HG02981 (cell line): ENCODE data around the gene SGK2.

ENCODE experiments used
- ATAC-seq: cut with Tn5 transposase; IDR thresholded peaks from one replicate; pipeline ENCODE4 v1.9.1; 2021; ENCODE audit warnings: mild to moderate bottlenecking, moderate library complexity; ENCODE audit not compliant: unreplicated experiment

Gene SGK2

DNA sequence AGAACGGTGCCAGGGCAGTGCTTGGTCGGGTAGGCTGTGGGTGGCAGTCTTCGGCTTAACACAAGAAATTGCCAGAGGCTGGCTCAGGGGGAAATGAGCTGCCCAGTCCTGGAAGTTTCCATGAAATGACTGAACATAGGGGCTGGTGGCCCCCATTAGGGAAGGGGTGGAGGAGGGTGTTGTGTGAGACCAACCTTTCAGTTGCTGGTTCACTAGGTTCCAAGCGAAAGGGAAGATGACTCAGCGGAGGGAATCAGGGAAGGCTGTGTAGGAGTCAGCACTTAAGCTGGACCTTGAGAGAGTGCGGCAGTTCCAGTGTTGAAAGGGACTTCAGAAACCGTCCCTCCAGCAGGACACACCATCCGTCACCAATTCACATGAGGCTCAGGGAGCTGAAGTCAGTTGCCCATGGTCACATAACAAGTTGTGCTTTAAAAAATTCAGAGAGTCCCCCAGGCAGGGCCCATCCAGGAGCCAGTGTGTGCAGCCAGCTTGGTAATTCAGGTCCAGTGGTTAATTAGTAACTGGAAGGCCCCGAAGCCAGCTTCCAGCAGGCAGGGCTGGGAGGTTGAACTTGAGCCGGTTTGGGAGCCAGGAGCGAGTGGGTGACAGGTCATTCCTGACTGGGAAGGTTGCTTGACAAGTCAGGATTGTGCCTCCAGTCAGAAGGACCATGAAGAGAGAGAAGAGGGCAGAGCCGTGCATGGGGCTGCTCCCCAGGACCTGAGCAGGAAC, at the start of gene SGK2:
TSS of gene SGK2 (plus strand) at position 616 of the 735 bp plus-strand sequence. CDS start 7,469 bp downstream, outside the sequence.
- no peak for ATAC-seq

DNA sequence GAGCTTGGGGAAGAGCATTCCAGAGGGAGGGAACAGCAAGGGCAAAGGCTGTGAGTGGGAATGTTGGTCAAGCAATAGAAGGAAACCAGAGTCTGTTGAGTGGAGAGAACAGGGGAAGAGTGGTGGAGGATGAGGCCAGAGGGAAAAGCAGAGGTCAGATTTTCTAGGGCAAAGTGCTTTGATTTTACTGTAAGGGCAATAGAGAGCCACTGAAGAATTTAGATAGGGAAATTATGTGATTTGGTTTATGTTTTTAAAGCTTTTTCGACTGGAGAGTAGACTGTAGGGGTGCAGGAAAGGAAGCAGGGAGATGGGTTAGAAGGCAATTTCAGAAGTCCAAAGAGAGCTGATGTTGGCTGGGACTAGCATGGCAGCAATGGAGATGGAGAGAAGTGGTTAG, 46.9 kb upstream of the SGK2 start:
- no peak for ATAC-seq

DNA sequence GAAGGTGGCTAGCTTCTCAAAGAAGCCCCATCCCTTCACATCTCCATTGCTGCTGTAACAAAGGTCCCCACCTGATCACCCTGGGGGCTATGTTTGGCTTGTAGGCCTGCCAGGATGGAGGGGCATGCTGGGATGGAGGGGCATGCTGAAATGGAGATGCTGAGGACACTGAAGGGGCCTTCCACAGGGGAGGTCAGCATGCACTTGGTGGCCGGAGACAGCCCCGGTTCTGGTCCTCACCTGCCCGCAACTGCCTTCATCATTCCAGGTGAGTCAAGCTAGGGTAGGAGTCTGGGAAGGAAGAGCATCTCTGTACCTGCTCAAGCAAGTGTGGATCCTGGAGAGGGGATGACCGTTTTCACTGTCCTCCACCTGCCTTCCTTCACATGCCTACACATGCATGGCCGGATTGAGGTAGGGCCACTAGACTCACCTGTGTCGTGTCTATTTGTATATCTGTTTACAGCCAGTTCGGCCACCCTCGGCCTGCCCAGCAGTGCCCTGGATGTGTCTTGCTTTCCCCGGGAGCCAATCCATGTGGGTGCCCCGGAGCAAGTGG, 45.4 kb upstream of the SGK2 start:
- no peak for ATAC-seq

DNA sequence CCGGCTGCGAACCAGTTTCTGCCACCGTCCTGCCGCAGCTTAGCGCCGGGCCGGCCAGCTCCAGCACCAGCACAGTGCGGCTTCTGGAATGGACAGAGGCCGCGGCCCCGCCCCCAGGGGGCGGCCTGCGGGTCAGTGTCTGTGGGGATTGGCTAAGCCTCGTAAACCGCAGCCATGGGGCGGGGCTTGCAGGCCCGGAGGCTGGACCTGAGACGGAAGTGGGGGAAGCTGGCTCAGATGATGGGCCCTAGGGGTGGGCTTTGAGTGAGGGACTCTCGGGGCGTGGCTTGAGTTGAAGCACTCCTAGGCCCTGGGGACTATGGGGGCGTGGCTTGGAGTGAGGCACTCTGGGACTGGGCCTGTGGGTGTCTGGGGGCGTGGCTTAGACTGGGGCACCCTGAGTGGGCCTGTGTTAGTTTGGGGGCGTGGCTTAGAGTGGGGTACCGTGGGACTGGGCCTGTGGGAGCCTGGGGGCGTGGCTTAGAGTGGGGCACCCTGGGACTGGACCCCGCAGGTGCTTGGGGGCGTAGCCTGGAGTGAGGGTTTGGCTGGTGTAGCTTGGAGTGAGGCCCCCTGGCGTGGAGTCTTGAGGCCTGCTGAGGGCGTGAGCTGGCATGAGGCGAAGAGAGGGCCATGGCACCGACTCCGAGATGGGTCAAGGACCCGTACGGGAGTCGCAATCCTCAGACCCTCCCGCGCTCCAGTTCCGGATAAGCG, 44.7 kb upstream of the SGK2 start:
- ATAC-seq = peak; percentile 81

DNA sequence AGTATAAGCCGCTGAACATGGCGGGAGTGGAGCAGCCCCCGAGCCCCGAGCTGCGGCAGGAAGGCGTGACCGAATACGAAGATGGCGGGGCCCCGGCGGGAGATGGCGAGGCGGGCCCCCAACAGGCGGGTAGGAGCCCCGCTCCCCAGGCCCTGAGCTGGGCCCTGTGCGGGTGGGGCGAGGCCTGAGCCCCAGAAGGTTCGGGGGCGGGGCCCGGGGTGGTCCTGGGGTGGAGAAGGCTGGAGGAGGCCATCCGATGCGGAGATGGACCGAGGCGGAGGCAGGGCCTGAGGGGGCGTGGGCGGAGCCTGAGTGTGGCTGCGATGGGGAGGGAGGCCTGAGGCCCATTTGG, 44.2 kb upstream of the SGK2 start:
- peak; percentile 5 for ATAC-seq

DNA sequence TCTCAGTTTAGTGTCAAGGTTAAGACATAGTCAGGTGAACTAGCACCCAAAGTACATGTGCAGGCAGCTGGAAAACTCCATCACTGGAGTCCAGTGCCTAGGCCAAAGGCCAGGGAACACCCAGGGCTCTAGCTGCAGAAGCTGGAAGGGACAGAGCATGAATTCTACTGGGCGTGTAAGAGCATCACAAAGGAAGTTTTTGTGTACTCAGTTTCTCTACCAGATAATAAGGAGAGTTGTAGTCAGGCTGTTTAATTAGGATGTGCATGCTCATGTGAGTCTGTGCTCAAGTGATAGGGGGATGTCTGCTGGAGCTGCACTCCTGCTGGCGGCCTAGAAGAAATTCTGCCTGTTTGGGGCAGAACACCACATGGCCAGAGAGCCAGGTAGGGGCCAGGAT, 43.2 kb upstream of the SGK2 start:
- no peak for ATAC-seq

DNA sequence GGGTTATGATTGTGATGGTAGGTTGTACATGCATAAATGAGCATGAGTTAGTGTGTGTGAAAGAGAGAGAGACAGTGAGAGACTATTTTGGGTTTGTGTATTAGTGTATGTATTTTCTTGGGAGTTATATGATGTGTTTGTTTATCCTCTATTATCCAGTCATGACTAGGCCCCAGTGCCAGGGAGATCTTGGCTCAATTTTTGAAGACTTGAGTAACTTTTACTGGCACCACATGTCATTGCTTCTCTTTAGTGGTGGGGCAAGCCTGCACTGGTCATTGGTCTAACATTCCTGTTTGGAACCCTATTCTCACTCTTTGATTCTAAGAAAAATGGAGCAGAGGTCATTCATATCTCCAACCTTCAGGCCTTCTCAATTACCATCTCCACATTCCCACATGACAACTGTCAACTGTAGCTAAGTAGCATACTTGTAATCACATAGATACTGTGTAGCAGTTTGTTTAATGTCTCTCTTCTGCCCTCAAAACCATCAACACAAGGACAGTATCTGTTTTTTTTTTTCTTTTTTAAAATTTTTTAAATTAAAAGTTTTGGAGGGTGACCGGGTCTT, 42.5 kb upstream of the SGK2 start:
- no peak for ATAC-seq

DNA sequence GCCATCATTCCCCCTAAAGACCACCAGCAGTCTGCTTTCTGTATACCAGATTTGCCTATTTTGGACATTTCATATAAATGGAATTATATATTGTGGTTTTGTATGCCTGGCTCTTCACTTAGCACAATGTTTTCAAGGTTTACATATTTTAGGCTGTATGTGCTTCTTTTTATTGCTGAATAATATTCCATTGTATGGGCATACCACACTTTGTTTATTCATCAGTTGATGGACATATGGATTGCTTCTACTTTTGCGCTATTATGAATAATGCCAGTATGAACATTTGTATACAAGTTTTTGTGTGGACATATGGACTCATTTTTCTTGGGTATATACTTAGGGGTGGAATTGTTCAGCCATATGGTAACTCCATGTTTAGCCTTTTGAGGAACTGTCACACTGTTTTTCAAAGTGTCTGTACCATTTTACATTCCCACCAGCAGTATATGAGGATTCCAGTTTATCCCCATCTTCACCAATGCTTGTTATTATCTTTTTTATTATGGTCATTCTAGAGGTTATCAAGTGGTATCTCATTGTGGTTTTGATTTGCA, 38.7 kb upstream of the SGK2 start:
- no peak for ATAC-seq

DNA sequence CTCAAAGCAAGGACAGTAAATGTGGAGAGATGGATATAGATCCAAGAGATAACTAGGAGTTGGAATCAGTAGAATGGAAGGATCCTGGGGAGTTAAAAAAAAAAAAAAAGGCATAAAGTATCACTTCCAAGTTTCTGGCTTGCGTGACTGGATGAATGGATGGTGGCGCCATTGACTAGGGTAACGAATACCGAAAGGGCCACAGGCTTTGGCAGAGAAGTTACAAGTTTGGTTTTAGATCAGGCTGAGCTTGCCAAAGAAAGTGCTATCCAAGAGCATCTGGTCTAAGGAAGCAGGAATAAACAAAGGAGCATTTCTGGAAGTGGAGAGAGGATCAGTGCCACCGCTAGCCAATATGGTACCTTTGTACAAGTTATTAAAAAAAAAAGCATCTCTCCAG, 33.8 kb upstream of the SGK2 start:
- ATAC-seq = no peak

DNA sequence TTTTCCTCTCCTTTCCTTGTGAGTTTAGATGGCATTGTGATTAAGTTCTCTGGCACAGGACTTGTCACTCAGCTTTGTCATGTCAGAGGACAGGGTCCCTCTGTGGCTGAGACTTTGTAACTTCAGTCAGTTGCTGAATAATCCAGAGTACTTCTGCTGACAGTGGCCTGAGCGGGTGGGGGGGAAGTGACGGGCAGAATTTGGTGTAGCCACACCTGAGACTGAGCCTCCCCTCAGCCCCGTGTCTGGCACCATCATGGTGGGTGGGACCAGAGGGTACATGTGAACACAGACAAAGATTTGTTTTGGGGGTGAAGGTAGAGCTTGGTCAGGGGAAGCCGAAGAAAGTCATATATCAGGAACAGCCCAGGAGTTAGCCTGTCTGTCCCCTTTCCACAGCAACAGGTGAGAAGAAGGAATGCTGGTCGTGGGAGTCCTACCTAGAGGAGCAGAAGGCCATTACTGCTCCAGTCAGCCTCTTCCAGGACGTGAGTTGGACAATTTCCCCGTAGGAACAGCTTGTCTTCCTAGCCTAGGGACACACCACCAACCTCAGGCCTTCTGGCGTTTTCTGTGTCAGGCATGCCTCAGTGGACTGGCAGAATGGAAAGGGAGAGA, 30.5 kb upstream of the SGK2 start:
- ATAC-seq = no peak

DNA sequence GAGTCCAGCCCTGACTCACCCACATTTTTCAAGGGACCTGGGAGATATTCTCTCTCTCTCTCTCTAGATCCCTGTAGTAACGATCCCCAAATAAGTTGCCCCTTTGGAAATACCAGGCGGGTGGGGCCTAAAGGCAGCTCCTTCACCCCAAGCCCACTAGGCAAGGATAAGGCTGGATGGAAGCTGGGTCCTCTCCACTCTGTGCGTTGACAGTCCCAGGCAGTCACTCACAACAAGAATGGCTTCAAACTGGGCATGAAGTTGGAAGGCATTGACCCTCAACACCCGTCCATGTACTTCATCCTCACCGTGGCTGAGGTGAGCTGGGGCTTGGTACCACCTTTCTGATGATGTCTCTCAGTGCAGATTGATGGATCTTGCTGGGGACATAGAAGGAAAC, 29.8 kb upstream of the SGK2 start:
- ATAC-seq = no peak

DNA sequence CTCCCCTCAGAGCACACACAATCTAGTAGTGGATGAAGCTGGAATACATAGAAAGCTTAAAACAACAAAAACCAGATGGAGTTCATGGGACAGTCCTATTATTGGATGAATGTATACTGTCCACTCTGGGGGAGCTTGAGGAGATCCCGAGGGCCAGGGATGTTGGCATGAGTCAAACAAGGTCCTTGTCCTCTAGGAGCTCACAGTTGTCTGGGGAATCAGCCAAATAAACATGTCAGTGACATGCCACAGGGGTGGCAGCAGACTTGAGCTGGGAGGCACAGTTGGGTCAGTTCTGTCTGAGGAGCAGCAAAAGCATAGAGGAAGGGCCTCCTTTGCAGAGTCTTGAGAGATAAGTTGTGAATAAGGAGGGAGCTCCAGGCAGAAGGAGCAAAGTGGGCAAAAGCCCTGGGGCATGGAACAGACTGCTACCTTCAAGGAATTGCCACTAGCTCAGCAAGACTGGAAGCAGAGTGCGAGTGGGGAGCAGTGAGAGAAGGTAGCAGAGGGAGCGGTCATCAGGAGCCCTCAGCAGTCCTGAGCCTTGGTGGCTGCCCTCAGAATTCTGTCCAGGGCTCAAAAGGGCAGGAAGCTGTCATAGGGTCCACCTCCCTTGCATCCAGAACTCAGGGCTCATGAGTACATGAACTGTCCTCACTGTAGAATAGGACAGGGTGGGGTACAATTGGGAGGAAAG, 29.2 kb upstream of the SGK2 start:
- no peak for ATAC-seq

DNA sequence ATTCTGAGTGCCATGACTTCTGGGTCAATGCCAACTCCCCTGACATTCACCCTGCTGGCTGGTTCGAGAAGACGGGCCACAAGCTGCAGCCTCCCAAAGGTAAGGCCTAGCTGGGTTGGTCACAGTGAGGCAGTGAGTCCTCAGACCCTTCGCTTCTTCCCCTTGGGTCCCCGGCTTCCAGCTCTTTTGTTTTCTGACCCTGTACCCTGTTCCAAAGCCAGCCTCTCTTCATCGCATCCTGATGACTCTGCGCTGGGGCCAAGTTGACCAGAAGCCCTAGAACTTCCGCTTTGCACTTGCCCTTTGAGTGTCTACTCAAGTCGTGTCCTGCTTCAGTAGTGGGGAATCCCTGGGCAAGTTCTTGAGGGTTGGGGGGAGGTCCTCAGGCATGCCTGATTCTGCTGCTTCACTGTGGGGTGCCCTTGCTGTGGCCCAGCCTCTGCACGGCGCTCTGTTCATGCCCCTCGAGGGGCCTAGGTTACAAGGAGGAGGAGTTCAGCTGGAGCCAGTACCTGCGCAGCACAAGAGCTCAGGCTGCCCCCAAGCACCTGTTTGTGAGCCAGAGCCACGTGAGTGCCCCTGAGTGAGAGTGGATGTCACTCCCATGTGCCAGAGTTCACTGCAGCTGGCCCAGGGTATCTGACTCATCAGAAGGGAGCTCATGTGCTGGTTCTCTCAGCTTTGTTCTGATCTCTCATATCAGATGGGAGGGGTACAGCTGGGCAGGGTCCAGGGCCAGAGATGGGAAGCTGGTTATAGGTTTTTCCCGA, 28.3 kb upstream of the SGK2 start:
- ATAC-seq = no peak

DNA sequence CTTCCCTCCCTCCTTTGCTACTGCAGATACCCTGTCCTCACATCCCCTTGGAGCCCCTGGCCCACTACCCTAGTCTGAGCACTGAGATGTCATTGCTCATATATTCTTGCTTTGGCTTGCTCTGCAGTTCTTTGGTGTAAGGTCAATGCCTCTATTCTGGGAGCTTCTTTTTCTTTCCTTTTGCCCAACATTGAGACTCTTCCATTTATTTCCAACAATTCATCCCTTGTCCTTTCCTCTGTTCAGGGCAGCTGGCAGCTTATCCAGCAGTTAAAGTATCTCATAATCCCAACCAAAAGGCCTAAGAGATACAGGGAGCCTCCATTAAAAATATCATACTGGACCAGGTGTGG, 27.8 kb upstream of the SGK2 start:
- ATAC-seq = no peak

DNA sequence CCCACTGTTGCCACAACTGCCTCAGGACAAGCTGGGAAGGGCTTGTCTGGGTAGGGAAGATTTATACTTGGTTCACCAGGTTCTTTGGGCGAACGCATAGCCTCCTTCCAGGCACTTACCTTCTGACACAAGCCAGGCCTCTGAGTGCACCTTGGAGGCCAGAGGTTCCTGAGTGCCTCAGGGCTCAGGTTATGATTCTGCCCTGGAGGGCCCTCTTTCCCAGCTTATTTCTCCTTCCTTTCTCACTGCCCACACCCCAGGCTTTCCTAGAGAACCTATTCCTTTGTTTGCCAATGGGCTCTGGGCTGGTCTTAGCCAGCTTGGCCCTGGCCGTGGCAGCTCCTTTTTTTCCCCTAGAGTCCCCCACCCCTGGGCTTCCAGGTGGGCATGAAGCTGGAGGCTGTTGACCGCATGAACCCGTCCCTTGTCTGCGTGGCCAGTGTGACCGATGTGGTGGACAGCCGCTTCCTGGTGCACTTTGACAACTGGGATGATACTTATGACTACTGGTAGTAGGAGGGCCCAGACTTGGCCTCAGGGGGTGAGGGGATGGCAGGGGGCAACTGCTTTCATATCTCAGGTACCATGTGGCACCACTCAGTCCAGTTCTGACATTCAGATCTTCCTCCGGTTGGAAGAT, 26.3 kb upstream of the SGK2 start:
- ATAC-seq = no peak

DNA sequence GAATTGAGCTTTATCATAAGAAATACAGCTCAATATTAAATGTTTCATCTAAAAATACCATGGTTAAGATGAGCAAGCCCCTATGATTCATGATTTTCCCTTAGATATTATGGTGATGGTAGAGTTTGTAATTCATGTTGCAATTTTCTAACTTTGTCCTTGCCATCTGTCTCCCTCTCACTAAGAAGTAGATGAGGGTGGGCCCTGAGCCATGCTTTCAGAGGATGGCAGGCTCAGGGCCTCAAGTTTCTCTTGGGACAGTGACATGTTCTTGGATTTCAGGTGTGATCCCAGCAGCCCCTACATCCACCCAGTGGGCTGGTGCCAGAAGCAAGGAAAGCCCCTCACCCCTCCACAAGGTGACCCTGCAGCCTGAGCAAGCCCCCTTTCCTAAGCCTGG, 25.8 kb upstream of the SGK2 start:
- no peak for ATAC-seq

DNA sequence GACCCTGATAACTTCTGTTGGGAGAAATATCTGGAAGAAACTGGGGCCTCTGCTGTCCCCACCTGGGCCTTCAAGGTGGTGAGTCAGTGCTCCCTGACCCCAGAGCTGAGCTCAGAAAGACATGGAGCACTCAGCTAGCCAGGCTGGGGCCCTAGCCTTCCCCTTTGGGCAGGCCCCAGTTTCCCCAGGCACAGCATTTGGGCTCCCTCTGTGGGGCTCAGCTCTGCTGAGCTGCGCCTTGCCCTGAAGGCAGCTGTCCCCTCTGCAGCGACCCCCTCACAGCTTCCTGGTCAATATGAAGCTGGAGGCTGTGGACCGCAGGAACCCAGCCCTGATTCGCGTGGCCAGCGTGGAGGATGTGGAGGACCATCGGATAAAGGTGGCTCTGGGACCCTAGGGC, 24.8 kb upstream of the SGK2 start:
- ATAC-seq = no peak

DNA sequence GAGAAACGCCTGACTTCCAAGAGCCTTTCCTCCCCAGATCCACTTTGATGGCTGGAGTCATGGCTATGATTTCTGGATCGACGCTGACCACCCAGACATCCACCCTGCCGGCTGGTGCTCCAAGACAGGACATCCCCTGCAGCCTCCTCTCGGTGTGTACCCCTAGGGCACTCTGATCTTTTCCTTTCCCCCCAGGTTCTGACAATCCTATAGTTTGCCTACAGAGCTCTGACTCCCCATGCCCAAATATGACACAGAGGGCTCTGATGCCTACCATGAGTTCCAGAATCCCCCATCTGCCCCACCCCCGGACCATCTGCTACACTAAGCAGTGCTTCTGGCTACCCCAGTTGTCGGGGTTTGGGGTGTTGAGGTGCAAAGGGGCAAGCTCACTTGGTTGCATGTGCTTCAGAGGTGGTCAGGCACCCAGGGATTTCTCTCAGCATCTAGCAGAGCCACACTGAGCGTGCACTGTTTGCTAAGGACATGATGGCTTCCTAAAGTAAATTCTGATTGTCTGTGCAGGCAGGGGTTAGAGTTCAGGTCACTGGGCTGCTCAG, 24.0 kb upstream of the SGK2 start:
- no peak for ATAC-seq

DNA sequence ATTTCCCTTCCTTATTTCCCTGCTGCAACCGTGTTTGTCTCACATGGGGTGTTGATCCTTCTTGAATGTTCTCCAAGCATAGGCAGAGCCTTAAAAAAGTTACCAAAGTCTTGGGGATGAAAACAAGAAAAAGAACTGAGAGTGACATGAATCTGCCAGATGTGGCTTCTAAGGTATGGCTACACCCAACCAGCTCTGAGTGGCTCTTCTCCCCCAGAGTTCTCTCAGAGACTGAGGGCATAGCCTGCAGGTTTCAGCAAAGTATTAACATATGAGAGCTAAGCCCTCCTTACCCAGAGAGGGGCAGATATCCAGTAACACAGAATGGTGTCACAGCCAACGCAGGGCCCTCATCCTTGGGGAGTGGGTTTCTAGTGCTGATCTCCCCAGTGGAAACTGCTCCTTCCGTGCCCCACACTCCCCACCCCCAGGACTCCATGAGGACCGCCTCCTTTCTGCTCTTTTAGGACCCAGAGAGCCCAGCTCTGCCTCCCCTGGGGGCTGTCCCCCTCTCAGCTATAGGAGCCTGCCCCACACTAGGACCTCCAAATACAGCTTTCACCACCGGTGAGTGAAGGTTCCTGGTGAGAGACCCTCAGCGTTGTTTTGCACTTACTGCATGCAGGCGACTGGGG, 23.3 kb upstream of the SGK2 start:
- no peak for ATAC-seq
